COLO668 (cell line): Measurements from ENCODE around the gene ATP2B2.

Source experiments
- DNase-seq: peaks from one replicate; lab custom pipeline; 2025; ENCODE audit not compliant: unreplicated experiment; lab: John Stamatoyannopoulos, UW

ATP2B2 gene

GRCh38 chr3:10334459-10334858 lies 170.9 kb downstream of the ATP2B2 start:
- DNase-seq: peak; percentile 14

GRCh38 chr3:10334042-10334441 lies 171.3 kb downstream of the ATP2B2 start:
- DNase-seq: no peak

GRCh38 chr3:10333349-10333650 lies 172.1 kb downstream of the ATP2B2 start:
- DNase-seq: no peak

- DNase-seq: no peak
Measured at GRCh38 chr3:10332481-10333348, 172.7 kb downstream of the ATP2B2 start.

- no peak for DNase-seq
Measured at GRCh38 chr3:10331320-10331719, 174.1 kb downstream of the ATP2B2 start.

- no peak for DNase-seq
Measured at GRCh38 chr3:10330319-10330718, 175.1 kb downstream of the ATP2B2 start.

- no peak for DNase-seq
Measured at GRCh38 chr3:10329495-10330015, 175.8 kb downstream of the ATP2B2 start.

- no peak for DNase-seq
Measured at GRCh38 chr3:10328460-10329071, 176.8 kb downstream of the ATP2B2 start.

- DNase-seq: no peak
Measured at GRCh38 chr3:10327592-10327991, 177.8 kb downstream of the ATP2B2 start.

GRCh38 chr3:10322352-10322710 lies 183.1 kb downstream of the ATP2B2 start:
- DNase-seq: peak; percentile 2

- no peak for DNase-seq
Measured at GRCh38 chr3:10321630-10322351, 183.6 kb downstream of the ATP2B2 start.

GRCh38 chr3:10320320-10320677 lies 185.1 kb downstream of the ATP2B2 start:
- DNase-seq: no peak

- DNase-seq: no peak
Measured at GRCh38 chr3:10319804-10320203, 185.6 kb downstream of the ATP2B2 start.

GRCh38 chr3:10319251-10319650 lies 186.1 kb downstream of the ATP2B2 start:
- DNase-seq: no peak

- no peak for DNase-seq
Measured at GRCh38 chr3:10317961-10318350, 187.4 kb downstream of the ATP2B2 start.

GRCh38 chr3:10317311-10317960 lies 187.9 kb downstream of the ATP2B2 start:
- DNase-seq: no peak

- no peak for DNase-seq
Measured at GRCh38 chr3:10315771-10316344, 189.5 kb downstream of the ATP2B2 start.

- DNase-seq: no peak
Measured at GRCh38 chr3:10315101-10315500, 190.3 kb downstream of the ATP2B2 start.

GRCh38 chr3:10312861-10313260 lies 192.5 kb downstream of the ATP2B2 start:
- no peak for DNase-seq

GRCh38 chr3:10312391-10312790 lies 193.0 kb downstream of the ATP2B2 start:
- no peak for DNase-seq

- no peak for DNase-seq
Measured at GRCh38 chr3:10311710-10312109, 193.7 kb downstream of the ATP2B2 start.
